Fibroblast of mammary gland (primary cell): Measurements from ENCODE around the gene MON2.

ENCODE experiments used
- DNase-seq: peaks from one replicate; pipeline ENCODE4 v3.0.0-alpha.2; 2010; ENCODE audit warnings: low read depth
- H3K4me3 ChIP-seq: 2 replicates; pipeline ENCODE4 v1.5.1; 2011; ENCODE audit warnings: low read depth, mild to moderate bottlenecking, low read length, moderate library complexity; ENCODE audit not compliant: control insufficient read depth
- TF ChIP-seq, protein P1 (sequence below): conservative IDR thresholded peaks from 2 replicates; pipeline ENCODE4 v1.5.1; 2011; ENCODE audit warnings: low read depth, low read length, inconsistent platforms; ENCODE audit not compliant: control insufficient read depth, insufficient read depth

The MON2 gene

DNA sequence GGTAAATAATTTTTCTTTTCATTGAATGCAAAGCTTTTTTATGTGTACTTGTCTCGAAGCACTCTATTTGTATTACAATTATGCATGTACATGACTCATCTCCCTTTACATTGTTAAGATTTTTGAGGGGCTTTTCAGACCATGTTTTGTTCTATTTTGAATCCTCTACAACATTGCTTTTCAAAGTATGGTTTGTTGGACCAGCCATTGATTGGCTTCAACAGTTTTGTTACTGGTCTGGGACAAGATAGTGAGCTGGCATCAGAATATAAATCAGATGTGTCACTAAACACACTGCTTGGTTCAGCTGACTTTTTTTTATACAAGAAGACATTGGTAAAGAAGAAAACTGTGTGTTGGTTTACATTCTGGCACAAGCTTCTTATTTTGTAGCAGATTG is 122.3 kb downstream of the MON2 start:
- peak; percentile 23 for DNase-seq

DNA sequence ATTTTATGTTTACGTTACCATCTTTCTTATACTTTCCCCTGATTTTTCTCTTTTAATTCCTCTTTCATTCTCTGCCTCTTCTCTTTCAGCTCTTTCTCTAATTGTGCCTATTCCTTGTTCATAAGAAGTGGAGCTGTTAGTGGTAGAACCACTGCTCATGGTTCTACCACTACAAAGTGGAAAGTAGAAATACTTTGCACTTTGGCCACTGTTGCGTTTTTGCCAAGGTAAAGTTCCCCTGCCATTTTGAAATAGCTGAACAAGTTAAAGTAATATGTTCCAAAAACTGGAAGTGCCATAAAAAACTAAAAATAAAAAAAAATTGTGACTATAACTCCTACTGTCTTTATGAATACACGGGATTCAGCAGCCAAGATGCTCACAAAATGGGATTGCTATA is 130.6 kb downstream of the MON2 start:
- DNase-seq: no peak
- TF ChIP-seq, protein P1, sequence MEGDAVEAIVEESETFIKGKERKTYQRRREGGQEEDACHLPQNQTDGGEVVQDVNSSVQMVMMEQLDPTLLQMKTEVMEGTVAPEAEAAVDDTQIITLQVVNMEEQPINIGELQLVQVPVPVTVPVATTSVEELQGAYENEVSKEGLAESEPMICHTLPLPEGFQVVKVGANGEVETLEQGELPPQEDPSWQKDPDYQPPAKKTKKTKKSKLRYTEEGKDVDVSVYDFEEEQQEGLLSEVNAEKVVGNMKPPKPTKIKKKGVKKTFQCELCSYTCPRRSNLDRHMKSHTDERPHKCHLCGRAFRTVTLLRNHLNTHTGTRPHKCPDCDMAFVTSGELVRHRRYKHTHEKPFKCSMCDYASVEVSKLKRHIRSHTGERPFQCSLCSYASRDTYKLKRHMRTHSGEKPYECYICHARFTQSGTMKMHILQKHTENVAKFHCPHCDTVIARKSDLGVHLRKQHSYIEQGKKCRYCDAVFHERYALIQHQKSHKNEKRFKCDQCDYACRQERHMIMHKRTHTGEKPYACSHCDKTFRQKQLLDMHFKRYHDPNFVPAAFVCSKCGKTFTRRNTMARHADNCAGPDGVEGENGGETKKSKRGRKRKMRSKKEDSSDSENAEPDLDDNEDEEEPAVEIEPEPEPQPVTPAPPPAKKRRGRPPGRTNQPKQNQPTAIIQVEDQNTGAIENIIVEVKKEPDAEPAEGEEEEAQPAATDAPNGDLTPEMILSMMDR: no peak
- no peak overlapping the region for H3K4me3 ChIP-seq

More for the DNA sequence above, 122.3 kb downstream of the MON2 start:
- TF ChIP-seq, protein P1: no peak
- H3K4me3 ChIP-seq: no peak overlapping the region

DNA sequence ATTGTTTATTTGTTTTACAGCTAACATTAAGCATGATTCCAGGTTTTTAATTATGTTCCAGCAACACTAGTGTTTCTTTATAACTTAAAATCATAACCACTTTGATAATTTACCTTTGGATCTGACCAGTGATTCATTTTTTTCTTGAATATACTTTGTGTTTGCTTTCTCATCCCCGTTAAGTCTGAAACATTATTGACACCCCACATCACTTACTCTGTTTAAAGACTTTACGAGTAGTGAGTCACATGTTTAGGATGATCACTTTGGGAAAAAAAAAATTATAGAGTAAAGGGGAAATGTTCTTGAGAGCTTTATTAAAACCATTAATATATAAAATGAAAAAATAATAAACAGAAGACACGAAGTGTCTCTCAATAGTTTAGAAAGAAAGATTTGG is 132.2 kb downstream of the MON2 start:
- TF ChIP-seq, protein P1: no peak
- H3K4me3 ChIP-seq: no peak overlapping the region
- no peak for DNase-seq

DNA sequence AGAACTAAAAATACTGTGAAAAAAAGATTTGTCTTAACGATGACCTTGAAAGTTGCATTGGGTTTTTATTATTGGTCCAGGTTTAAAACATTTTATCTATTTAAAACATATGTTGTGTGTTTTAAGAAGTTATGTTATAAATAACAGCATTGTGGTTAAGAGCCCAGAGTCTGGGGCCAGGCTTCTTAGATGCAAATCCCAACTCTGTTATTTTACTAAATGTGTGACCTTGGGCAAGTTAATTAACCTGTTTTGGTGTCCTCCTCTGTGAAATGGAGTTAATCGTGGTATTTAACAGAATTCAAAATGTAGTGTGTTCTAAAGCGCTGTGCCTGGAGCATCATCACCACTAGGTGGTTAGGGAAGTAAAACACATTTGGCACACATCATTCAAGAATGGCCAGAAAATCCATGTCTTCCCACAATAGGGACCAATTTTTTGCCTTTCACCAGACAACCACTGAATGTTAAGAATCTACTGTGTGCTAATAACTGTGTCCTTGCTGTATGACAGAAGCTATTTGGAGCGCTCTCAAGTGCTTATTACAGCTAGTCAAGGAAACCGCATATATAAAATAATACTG is 133.3 kb downstream of the MON2 start:
- H3K4me3 ChIP-seq: no peak overlapping the region
- TF ChIP-seq, protein P1: peak; percentile 35
- no peak for DNase-seq

DNA sequence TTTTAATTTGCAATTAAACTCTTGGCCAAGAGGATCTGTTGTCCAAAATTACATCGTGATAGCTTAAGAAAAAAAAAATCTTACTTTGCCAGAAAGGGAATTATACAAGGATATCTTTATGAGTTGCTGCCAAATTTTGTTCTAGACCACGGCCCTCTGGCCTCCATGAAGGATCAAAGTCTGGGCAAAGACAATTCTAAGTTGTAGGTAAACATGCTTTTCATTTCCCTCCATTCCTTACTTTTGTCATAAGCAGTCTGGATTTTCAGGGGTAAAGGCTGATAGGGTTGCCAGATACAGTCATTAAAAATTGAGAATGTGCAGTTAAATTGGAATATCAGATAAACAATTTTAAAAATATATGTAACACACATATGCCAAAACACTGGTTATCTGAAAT is 135.1 kb downstream of the MON2 start:
- DNase-seq: no peak
- TF ChIP-seq, protein P1: no peak
- peak overlapping the region; percentile 76 for H3K4me3 ChIP-seq

DNA sequence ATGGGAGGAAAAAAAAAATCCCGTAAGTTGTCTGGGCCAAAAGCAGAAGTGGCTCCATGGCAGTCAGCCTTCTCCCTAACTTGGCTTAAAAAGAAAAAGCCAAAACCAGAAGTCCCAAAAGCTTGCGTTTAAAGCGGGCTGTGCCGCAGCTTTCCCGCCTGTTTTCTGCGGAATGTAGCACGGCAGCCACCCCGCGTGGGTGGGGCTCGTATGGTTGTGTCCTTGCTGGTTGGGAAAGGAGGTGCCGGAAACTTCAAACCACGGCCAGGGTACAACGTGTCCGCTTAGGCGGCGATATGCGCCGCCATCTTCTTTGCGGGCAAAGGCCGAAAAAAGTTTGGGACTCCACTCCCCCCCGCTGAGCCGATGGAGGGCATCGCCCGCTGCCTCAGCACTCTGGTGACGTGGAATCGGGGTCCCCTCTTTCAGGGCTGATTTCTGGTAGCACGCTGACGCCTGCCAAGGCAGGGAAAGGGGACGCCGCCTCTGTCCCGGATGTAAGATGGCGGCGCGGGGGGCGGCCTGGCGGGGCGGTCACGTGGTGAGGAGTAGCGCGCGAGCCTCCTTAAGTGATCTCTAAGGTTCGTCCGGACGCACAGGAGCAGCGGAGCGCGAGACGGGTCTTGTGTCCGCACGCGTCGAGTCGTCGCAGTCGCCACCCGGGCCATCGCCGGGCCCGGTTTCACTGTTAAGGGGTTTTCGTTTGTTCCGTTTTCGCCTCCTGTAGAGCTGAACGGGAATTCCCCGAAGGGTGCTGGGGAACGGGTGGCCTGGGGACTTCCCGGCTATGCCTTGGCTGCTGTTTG is 135.8 kb downstream of the MON2 start:
- TF ChIP-seq, protein P1: no peak
- peak; percentile 92 for DNase-seq
- peak overlapping the region; percentile 76 for H3K4me3 ChIP-seq
